Right cardiac atrium (tissue), 5 donors: ENCODE measurements around the gene EIF4H. TPM values are rescaled to one million over a fixed set of nuclear protein-coding genes. Genes with fewer than 3 reads are reported as not detected.

ENCODE experiments used
- ATAC-seq, 2 donors: fragments of 200-7000 bp; cut with Tn5 transposase; one replicate each; pipeline versions ENCODE4 v1.8.0 to v1.9.1; 2020; ENCODE audit warnings: moderate library complexity in 2 of 2, mild to moderate bottlenecking in 1 of 2
- DNase-seq, 3 donors: peaks; one replicate each; pipeline ENCODE4 v3.0.0-alpha.2; 2020
- H3K27ac ChIP-seq: one replicate; pipeline ENCODE4 v1.5.1; 2013; ENCODE audit warnings: mild to moderate bottlenecking, low read length, control low read depth, moderate library complexity
- H3K27me3 ChIP-seq: one replicate; pipeline ENCODE4 v1.6.1; 2013; ENCODE audit not compliant: control insufficient read depth, insufficient read depth
- H3K4me1 ChIP-seq: one replicate; pipeline ENCODE4 v1.6.1; 2013; ENCODE audit warnings: low read length; ENCODE audit not compliant: control insufficient read depth, insufficient read depth
- H3K4me3 ChIP-seq: one replicate; pipeline ENCODE4 v1.5.1; 2013; ENCODE audit warnings: low read length, control low read depth
- H3K9me3 ChIP-seq: one replicate; pipeline ENCODE4 v1.6.1; 2013; ENCODE audit warnings: low read length; ENCODE audit not compliant: control insufficient read depth
- WGBS: extraction: QIAGEN DNeasy Blood & Tissue Kit; methylation state at CpG from one replicate; pipeline ENCODE4 v1.1.7; 2013; 5-methylcytosine and 5-hydroxymethylcytosine counted together
- intact Hi-C, 4 donors: fragments of 100-400 bp; cut with DNase I; formaldehyde crosslinking; loops; one replicate each; pipeline versions ENCODE4 v1.11.0 to v1.14.0; 2022 to 2023
- polyA plus RNA-seq: library from polyadenylated mRNA; stranded (reverse); fragments of 200-250 nt; gene quantifications from one replicate; pipeline ENCODE4 v1.2.3, GENCODE V29; 2013
- total RNA-seq, 4 donors: library from RNA; stranded (reverse); fragmentation: NEBNext Ultra II Directional; extraction: Animal tissue kit (Norgen Biotek cat#: 25700); gene quantifications; one replicate each; pipeline ENCODE4 v1.2.1, GENCODE V29; 2021
- donor health status: healthy with polysubstance abuse.
- donor health status: DM: no; HTN: yes; CAD: no.
- donor health status: DM: no; HTN: no; CAD: no.
- donor health status: DM: no; HTN: yes; CAD: no; lungs with severe emphysema.
- donor health status: DM: yes; HTN: yes; CAD: no.

EIF4H gene
- total and polyA plus RNA-seq, 5 donors = 139 to 223 (median 202) TPM

DNA sequence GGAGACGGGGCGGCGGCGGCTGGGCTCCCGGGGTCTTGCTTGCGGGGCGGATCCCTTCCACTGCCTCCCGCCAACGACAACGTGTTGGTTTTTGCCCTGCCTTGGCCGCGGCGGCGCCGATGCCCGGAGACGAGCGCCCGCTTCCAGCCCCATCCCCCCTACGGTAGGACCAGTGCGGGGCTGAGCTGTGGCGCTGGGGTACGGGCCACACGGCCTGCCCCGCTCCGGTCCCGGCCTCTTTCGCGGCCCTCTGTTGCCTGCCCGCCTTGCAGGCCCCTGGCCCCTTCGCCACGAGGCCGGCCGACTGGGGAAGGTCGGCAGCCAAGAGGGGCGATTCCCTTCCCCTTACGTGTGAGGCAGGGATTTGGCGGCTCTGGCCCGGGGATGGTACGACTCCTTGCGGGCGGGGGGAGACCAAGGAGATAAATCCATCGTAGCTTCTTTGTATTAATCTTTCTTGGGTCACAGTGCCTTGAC is 488 bp downstream of the EIF4H start:
- Histone ChIP-seq H3K4me1 (peaks cover 4% of the 10 kb centered on the region), H3K4me3 (peak overlapping the region; percentile 57), H3K27ac (peak overlapping the region; percentile 71), H3K9me3 (no peaks in the 10 kb centered on the region), H3K27me3 (no peaks in the 10 kb centered on the region)
- ATAC-seq (peak; percentile 32 to 41), DNase-seq (peak; percentile 52 to 79 (median 66))
- WGBS = under 1% methylated on average over 43 of the region's 43 CpGs
- intact Hi-C loops = loop anchor here in 2 of 4 donors (10.0 kb wide), 2 partner anchors 80 to 90 kb away; partner anchors contain the start of gene LIMK1 (in 1 of the 2)

DNA sequence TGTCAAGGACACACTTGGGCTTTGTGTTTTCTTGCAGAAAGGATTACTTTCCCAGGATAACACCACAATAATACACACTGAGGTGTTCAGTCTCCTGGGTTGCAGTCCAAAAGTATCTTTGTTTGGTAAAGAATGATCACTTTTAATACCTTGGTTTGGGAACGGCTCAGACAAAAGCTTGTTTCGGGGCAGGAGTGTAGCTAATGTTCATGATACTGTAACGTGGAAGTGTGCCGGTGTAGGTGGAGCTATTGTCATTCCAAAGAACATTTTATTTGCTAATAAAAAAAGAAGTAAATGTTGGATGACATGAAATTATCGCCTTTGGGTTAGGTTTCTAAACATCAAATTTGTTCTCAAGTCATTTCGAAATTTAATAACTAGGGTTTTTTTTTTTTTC is 1.2 kb downstream of the EIF4H start:
- no peak for ATAC-seq
- Histone ChIP-seq H3K4me3 (peak overlapping the region; percentile 57), H3K9me3 (no peaks in the 10 kb centered on the region), H3K27me3 (no peaks in the 10 kb centered on the region), H3K4me1 (peaks cover 4% of the 10 kb centered on the region), H3K27ac (no peak overlapping the region)
- intact Hi-C loops = loop anchor here in 2 of 4 donors (10.0 kb wide), 2 partner anchors 81 to 91 kb away; partner anchors contain the start of gene LIMK1 (in 1 of the 2)
- no peak for DNase-seq
- WGBS = 10% methylated on average over 6 of the region's 6 CpGs

DNA sequence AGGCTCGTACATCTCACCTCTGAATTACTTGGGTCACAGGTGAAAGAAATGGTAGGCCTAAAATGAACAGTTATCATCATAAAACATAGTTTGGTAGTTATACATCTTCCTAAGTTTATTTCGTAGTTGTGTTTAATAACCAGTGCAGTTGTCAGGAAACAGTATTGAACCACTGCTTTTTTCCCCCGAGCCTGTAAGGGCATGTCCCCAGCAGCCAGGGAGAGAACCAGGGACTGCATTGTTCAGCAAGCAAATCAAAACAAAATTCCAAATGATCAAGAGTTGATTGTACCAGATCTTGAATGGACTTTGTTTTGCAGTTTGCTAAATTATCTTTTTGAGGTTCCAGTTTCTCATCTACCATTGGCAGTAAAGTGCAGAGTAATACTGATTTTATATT is 2.4 kb downstream of the EIF4H start:
- DNase-seq = no peak
- peaks cover 4% of the 10 kb centered on the region for H3K4me1 ChIP-seq
- no peak for ATAC-seq
- H3K9me3 ChIP-seq = no peaks in the 10 kb centered on the region
- WGBS = 45% methylated on average over 3 of the region's 3 CpGs
- no peak overlapping the region for H3K4me3 ChIP-seq
- no peaks in the 10 kb centered on the region for H3K27me3 ChIP-seq
- intact Hi-C loops = loop anchor here in 2 of 4 donors (10.0 kb wide), 2 partner anchors 82 to 92 kb away; partner anchors contain the start of gene LIMK1 (in 1 of the 2)
- no peak overlapping the region for H3K27ac ChIP-seq

DNA sequence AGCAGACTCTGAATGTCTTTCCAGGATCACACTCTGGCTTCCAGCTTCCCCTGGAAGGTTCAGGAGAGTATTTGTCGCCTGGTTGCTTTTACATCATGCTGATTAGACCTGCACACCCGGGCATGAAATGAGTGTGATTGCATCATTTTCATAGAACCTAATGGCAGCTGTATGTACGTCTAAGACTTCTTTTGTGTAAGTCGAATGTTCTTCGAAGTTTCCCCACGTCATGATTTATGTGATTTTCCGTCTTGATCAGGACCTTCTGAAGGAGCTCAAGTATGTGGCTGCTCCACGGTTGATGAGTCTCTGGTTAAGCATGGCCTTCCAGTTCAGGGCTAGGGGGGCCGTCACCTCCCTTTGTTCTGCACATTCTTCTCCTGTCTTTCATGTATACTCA is 4.5 kb downstream of the EIF4H start:
- peaks cover 12% of the 10 kb centered on the region for H3K4me1 ChIP-seq
- DNase-seq (no peak), ATAC-seq (no peak)
- intact Hi-C loops = loop anchor here in 2 of 4 donors (10.0 kb wide), 2 partner anchors 84 to 94 kb away; partner anchors contain the start of gene LIMK1 (in 1 of the 2)
- H3K27me3 ChIP-seq = no peaks in the 10 kb centered on the region
- WGBS = 48% methylated on average over 9 of the region's 9 CpGs
- no peak overlapping the region for H3K4me3 ChIP-seq
- no peaks in the 10 kb centered on the region for H3K9me3 ChIP-seq
- H3K27ac ChIP-seq = no peak overlapping the region

DNA sequence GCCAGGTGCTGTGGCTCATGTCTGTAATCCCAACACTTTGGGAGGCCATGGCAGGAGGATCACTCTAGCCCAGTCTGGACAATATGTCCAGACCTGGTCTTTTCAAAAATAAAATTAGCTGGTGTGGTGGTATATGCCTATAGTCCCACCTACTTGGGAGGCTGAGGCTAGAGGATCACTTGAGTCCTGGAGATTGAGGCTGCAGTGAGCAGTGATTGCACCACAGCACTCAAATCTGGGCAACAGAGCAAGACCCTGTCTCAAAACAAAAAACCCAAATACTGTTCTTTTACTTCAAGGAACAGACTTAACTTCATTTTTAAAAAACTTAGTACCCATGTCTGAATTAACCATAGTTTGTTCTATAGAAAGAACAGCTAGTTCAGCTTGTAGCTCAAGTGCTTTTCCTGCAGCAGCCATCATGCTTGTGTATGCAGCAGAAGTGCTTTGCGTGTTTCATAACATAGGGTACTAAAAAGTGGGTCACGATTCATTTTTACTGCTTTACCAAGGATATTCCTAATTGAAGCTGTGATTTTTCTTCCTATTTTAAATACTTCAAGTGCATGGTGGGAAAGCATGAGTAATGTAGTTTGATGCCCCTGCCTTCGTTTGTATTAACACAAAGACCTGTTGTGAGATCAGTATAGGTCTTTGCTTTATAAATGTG is 5.9 kb downstream of the EIF4H start:
- intact Hi-C loops = loop anchor here in 2 of 4 donors (10.0 kb wide), 2 partner anchors 85 to 95 kb away; partner anchors contain the start of gene LIMK1 (in 1 of the 2)
- no peak overlapping the region for H3K4me3 ChIP-seq
- H3K27me3 ChIP-seq = no peaks in the 10 kb centered on the region
- WGBS = 67% methylated on average over 3 of the region's 3 CpGs
- no peak overlapping the region for H3K27ac ChIP-seq
- DNase-seq (no peak), ATAC-seq (no peak)
- H3K4me1 ChIP-seq = peaks cover 19% of the 10 kb centered on the region
- no peaks in the 10 kb centered on the region for H3K9me3 ChIP-seq

GRCh38 chr7:74180866-74181265 is 6.7 kb downstream of the EIF4H start:
- no peak overlapping the region for H3K4me3 ChIP-seq
- WGBS = 81% methylated on average over 1 of the region's 1 CpG
- DNase-seq (no peak), ATAC-seq (no peak)
- no peak overlapping the region for H3K27ac ChIP-seq
- H3K9me3 ChIP-seq = no peaks in the 10 kb centered on the region
- intact Hi-C loops = no loop called here
- H3K27me3 ChIP-seq = no peaks in the 10 kb centered on the region
- peaks cover 20% of the 10 kb centered on the region for H3K4me1 ChIP-seq

DNA sequence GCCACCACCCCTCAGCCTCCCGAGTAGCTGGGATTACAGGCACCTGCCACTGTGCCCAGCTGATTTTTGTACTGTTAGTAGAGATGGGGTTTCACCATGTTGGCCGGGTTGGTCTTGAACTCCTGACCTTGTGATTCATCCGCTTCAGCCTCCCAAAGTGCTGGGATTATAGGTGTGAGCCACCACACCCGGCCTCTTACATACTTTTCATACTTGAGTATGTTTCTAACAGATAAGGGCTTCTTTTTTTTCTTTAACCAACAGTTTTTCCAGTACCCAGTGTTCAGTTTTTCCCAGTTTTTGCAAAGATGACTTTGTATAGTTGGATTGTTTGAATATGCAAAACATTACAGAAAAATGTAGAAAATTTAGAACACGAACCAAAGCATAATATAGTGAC is 7.7 kb downstream of the EIF4H start:
- WGBS = 68% methylated on average over 5 of the region's 5 CpGs

DNA sequence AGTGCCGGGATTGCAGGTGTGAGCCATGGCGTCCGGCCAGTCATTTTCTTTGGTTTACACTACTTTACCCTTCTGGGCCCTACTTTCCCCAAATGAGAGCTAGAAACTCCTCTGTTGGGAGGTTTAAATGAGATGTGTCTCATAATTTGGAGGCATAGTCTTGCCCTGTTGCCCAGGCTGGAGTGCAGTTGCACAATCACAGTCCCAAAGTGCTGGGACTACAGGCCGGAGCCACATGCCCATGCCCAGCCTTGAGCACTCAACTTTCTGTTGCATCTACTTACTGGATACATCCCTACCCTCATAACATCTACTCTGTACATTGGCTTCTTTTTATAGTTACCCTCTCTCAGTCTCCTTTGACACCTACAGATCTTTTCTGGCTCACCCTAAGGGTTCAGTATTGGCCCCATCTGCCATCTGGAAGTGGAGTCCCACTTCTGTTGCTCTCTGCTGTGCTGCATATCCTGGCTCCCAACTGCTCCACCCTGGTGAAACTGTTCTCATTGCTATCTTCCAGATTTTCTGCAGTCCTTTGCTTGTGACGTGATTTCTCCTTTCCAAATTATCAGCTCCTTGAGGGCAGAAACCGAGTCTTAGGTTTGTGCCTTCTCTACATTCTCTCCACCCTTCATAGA is 8.4 kb downstream of the EIF4H start:
- Histone ChIP-seq H3K27me3 (no peaks in the 10 kb centered on the region), H3K9me3 (no peaks in the 10 kb centered on the region), H3K27ac (peak overlapping the region; percentile 40), H3K4me3 (no peak overlapping the region), H3K4me1 (peaks cover 23% of the 10 kb centered on the region)
- intact Hi-C loops = no loop called here
- 68% methylated on average over 6 of the region's 6 CpGs for WGBS
- ATAC-seq = peak; percentile 13 to 47
- DNase-seq = no peak

More for the DNA sequence above, 7.7 kb downstream of the EIF4H start:
- no peak overlapping the region for H3K27ac ChIP-seq
- H3K4me3 ChIP-seq = no peak overlapping the region
- no peaks in the 10 kb centered on the region for H3K9me3 ChIP-seq
- DNase-seq (no peak), ATAC-seq (no peak)
- intact Hi-C loops = no loop called here
- H3K27me3 ChIP-seq = no peaks in the 10 kb centered on the region
- H3K4me1 ChIP-seq = peaks cover 20% of the 10 kb centered on the region

DNA sequence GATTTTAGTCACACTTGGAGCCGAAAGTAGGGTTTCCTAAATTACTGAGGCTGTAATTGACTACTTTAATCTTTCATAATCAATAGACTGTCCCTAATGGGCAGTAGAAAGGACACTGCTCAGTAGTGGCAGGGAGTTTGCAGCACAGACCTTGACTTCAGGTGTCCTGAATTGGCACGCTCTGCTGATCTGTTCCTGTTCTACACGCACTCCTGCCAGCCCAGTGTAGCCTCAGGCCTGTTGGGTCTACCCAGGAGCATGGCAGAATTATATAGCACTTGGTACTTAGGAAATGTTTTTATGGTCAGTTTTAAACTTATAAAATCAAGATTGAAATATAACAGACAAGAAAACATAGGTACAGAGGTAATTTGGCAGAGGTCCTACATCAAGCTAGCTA is 9.0 kb downstream of the EIF4H start:
- 62% methylated on average over 3 of the region's 3 CpGs for WGBS
- H3K27me3 ChIP-seq = no peaks in the 10 kb centered on the region
- H3K4me3 ChIP-seq = no peak overlapping the region
- peak overlapping the region; percentile 23 for H3K27ac ChIP-seq
- peaks cover 26% of the 10 kb centered on the region for H3K4me1 ChIP-seq
- intact Hi-C loops = no loop called here
- ATAC-seq (peak in 1 of 2 donors; percentile 33), DNase-seq (no peak)
- no peaks in the 10 kb centered on the region for H3K9me3 ChIP-seq

- ATAC-seq (peak; percentile 15 to 29), DNase-seq (no peak)
- WGBS = 49% methylated on average over 7 of the region's 7 CpGs
- intact Hi-C loops = no loop called here
- Histone ChIP-seq H3K4me3 (no peak overlapping the region), H3K9me3 (no peaks in the 10 kb centered on the region), H3K4me1 (peaks cover 29% of the 10 kb centered on the region), H3K27ac (peak overlapping the region; percentile 39), H3K27me3 (no peaks in the 10 kb centered on the region)
These were observed 9.7 kb downstream of the EIF4H start for GRCh38 chr7:74183653-74184450.
